ENCODE results near the gene MDH2. TPM values are rescaled to one million over a fixed set of nuclear protein-coding genes. Genes with fewer than 3 reads are reported as not detected.
A peak's percentile ranks its signal among the peaks of the same experiment; 100 is the strongest.
"Not testable (repeated sequence)": the region's sequence is repeated elsewhere in the genome, so short reads cannot be mapped to it uniquely, and the experiment has no call there.

Gene MDH2
- polyA plus RNA-seq, 1 experiment, result 116 TPM

DNA sequence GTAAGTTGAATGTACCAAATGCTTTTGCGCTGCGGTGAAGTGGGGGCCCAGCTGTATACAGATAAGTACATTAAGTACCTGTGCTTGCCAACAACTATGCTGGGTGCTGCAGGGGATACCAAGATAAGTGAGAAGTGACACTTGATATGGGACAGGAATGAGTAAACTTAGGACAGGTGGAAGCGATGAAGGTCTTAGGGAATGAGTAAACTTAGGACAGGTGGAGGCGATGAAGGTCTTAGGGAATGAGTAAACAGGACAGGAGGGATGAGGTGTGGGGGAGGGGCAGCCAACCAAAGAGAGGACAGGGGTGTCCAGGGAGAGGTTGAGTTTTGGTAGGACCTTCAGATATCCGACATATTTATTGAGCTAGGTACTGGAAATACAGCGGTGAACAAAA lies 1.4 kb downstream of the MDH2 start:
- no peak for DNase-seq (ENCODE audit: low read depth, low spot score)
- ChIA-PET CTCF (no interaction called here), POLR2A (no interaction called here)
- no peaks in the 10 kb centered on the region for H3K27me3 ChIP-seq (ENCODE audit: control insufficient read depth, insufficient read depth, low read length)
- H3K9me3 ChIP-seq (ENCODE audit: control insufficient read depth, insufficient read depth, low read length), result no peaks in the 10 kb centered on the region; the same call in 1 of the 2 replicates
- TF ChIP-seq, protein P1, sequence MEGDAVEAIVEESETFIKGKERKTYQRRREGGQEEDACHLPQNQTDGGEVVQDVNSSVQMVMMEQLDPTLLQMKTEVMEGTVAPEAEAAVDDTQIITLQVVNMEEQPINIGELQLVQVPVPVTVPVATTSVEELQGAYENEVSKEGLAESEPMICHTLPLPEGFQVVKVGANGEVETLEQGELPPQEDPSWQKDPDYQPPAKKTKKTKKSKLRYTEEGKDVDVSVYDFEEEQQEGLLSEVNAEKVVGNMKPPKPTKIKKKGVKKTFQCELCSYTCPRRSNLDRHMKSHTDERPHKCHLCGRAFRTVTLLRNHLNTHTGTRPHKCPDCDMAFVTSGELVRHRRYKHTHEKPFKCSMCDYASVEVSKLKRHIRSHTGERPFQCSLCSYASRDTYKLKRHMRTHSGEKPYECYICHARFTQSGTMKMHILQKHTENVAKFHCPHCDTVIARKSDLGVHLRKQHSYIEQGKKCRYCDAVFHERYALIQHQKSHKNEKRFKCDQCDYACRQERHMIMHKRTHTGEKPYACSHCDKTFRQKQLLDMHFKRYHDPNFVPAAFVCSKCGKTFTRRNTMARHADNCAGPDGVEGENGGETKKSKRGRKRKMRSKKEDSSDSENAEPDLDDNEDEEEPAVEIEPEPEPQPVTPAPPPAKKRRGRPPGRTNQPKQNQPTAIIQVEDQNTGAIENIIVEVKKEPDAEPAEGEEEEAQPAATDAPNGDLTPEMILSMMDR (IDR thresholded peaks at IDR 0.05; ENCODE audit: low read depth, low read length), result no peak
- H3K4me3 ChIP-seq (ENCODE audit: low read depth, low read length), result peak overlapping the region; percentile 100
- H3K27ac ChIP-seq (ENCODE audit: low read depth, low read length), result peak overlapping the region; percentile 98

DNA sequence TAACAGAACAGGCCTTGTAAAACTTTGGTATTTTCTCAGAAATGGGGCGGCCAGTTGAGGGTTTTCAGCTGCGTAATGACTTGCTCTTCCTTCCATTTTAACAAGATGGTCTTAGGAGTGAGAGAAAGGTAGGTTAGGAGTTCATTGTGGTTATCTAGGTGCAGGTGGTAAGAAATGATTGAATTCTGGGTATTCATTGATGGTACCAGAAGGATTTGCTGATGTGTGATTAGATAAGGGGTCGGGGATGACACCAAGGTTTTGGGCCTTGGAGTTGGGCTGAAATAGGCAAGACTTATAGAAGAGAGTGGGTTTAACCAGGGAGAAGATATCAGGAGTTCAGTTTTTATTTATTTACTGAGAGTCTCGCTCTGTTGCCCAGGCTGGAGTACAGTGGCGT lies 2.6 kb downstream of the MDH2 start:
- no peak for DNase-seq (ENCODE audit: low read depth, low spot score)
- TF ChIP-seq, protein P1 (IDR thresholded peaks at IDR 0.05; ENCODE audit: low read depth, low read length), result no peak
- no peaks in the 10 kb centered on the region for H3K27me3 ChIP-seq (ENCODE audit: control insufficient read depth, insufficient read depth, low read length)
- POLR2A ChIA-PET, result no interaction called here
- no peak overlapping the region for H3K4me3 ChIP-seq (ENCODE audit: low read depth, low read length)
- H3K27ac ChIP-seq (ENCODE audit: low read depth, low read length), result no peak overlapping the region
- no peaks in the 10 kb centered on the region; the same call in 1 of the 2 replicates for H3K9me3 ChIP-seq (ENCODE audit: control insufficient read depth, insufficient read depth, low read length)
- CTCF ChIA-PET, result no interaction called here

DNA sequence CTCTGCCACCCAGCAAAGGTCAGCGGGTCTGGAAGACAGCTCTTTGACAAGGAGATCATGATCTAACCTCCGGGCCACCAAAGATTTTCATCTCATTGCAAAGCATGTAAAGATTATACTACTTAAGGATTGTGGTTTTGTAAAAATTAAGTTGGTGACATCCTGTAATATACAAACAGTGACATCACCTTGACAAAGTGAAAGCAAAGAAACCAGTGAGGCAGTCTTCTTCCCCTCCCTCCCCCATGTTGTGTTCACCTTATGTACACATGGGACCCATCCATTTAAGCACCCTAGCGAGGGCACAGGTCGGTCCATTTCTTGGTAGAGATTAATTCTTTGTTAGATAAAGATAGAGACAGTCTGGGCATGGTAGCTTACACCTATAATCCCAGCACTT lies 3.9 kb downstream of the MDH2 start:
- POLR2A ChIA-PET, result interaction anchor here (0.7 kb wide), 3 partner anchors 18 to 236 kb away, joined by 4 to 11 read pairs (median 4); no protein-coding TSS in a partner anchor
- Histone ChIP-seq H3K27ac (ENCODE audit: low read depth, low read length) (no peak overlapping the region), H3K4me3 (ENCODE audit: low read depth, low read length) (no peak overlapping the region), H3K27me3 (ENCODE audit: control insufficient read depth, insufficient read depth, low read length) (no peaks in the 10 kb centered on the region), H3K9me3 (ENCODE audit: control insufficient read depth, insufficient read depth, low read length) (no peaks in the 10 kb centered on the region; the same call in 1 of the 2 replicates)
- CTCF ChIA-PET, result interaction anchor here (1.3 kb wide), 1 partner anchor 17 kb away, joined by 3 read pairs; no protein-coding TSS in a partner anchor
- DNase-seq (ENCODE audit: low read depth, low spot score), result no peak
- TF ChIP-seq, protein P1 (IDR thresholded peaks at IDR 0.05; ENCODE audit: low read depth, low read length), result no peak

DNA sequence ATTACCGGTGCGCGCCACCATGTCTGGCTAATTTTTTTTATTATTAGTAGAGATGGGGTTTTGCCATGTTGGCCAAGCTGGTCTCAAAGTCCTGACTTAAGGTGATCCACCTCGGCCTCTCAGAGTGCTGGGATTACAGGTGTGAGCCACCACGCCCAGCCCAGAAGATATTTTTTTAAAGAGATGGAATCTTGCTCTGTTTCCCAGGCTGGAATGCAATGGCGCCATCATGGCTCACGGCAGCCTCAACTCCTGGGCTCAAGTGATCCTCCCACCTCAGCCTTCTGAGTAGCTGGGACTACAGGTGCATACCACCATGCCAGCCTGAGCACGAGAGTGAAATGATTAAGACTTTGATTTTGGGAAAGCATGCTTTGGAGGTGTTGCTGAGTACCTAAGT lies 4.8 kb downstream of the MDH2 start:
- H3K27me3 ChIP-seq (ENCODE audit: control insufficient read depth, insufficient read depth, low read length); DNase-seq (ENCODE audit: low read depth, low spot score); H3K4me3 ChIP-seq (ENCODE audit: low read depth, low read length); H3K9me3 ChIP-seq (ENCODE audit: control insufficient read depth, insufficient read depth, low read length); H3K27ac ChIP-seq (ENCODE audit: low read depth, low read length): not testable (repeated sequence)
- ChIA-PET CTCF (interaction anchor here (0.6 to 1.3 kb wide), 4 partner anchors 17 to 261 kb away, joined by 3 to 5 read pairs (median 4); no protein-coding TSS in a partner anchor), POLR2A (interaction anchor here (0.6 kb wide), 1 partner anchor 14 kb away, joined by 5 read pairs; no protein-coding TSS in a partner anchor)

DNA sequence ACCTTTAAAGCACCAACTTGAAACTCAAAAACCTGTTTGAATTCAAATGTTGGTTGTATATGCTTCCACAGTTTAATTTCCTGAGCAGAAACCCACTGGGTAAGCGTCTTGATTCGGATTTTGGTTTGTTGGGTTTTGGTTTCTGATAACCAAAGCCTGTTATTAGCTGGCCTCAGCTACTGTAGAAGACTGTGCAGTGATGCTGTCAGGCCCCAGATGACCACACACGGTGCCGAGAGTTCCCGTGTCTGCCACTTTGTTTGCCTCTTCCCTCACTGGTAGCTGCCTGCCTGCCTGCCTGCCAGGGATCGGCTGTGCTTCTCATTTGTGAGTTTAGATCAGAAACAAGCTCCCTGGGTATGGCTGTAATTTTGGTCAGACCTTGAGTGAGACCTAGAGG lies 5.6 kb downstream of the MDH2 start:
- CTCF ChIA-PET, result interaction anchor here (1.3 kb wide), 1 partner anchor 16 kb away, joined by 3 read pairs; no protein-coding TSS in a partner anchor

More for the DNA sequence above, 5.6 kb downstream of the MDH2 start:
- TF ChIP-seq, protein P1 (IDR thresholded peaks at IDR 0.05; ENCODE audit: low read depth, low read length), result no peak
- DNase-seq (ENCODE audit: low read depth, low spot score), result no peak
- POLR2A ChIA-PET, result interaction anchor here (1.2 kb wide), 1 partner anchor 34 kb away, joined by 4 read pairs; no protein-coding TSS in a partner anchor
- H3K27me3 ChIP-seq (ENCODE audit: control insufficient read depth, insufficient read depth, low read length), result no peaks in the 10 kb centered on the region
- H3K4me3 ChIP-seq (ENCODE audit: low read depth, low read length), result no peak overlapping the region
- H3K27ac ChIP-seq (ENCODE audit: low read depth, low read length), result peak overlapping the region; percentile 89
- H3K9me3 ChIP-seq (ENCODE audit: control insufficient read depth, insufficient read depth, low read length), result no peaks in the 10 kb centered on the region

Measured in AG04450 (cell line).